Measurements from ENCODE around the gene GPR183. TPM values are rescaled to one million over a fixed set of nuclear protein-coding genes. Genes with fewer than 3 reads are reported as not detected.

The GPR183 gene
- total and polyA plus RNA-seq, 10 of the 15 experiments (the other 5 are each of a cell fraction or from before 2014, with no cell fraction given) = 134 to 669 (median 225) TPM

DNA sequence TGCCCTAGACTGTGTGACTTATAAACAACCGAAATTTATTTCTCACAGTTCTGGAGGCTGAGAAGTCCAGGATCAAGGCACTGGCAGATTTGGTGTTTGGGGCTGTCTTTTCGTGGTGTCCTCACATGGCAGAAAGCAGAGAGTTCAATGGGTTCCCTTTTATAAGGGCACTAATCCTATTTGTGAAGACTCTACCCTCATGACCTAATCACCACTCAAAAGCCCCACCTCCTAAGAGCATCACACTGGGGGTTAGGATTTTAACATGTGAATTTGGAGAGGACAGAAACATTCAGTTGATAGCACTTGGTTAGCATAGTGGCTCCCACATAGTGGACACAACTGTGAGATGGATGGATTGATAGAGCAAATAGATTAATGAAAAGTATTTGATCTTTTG, 27.6 kb downstream of the GPR183 start:
- CTCF ChIA-PET = interaction anchor here (1.5 to 6.7 kb wide), 5 partner anchors 9 to 157 kb away, joined by 4 to 54 read pairs (median 14); no protein-coding TSS in a partner anchor
- in situ Hi-C loops (cut with MboI) = no loop called here
- Histone ChIP-seq H3K4me1 (ENCODE audit: control insufficient read depth, insufficient read depth, low read length) (peaks cover 55% of the 10 kb centered on the region), H3K9ac (ENCODE audit: control insufficient read depth, insufficient read depth, low read length) (no peak overlapping the region), H3K36me3 (ENCODE audit: control insufficient read depth in 2 of 2, insufficient read depth in 2 of 2, low read length in 1 of 2) (no peaks in the 10 kb centered on the region; a peak in 2 of 4 replicates), H3K27me3 (replicated peaks in 1 of 2; ENCODE audit: control insufficient read depth in 2 of 2, insufficient read depth in 2 of 2, low read length in 1 of 2) (no peaks in the 10 kb centered on the region), H2AFZ (ENCODE audit: control insufficient read depth, low read depth, low read length) (no peak overlapping the region), H3K79me2 (ENCODE audit: control insufficient read depth, insufficient read depth, low read length) (peaks cover 10% of the 10 kb centered on the region), H3K4me3 (no peak overlapping the region), H3K9me3 (replicated peaks; ENCODE audit: control insufficient read depth, insufficient read depth, low read length) (no peaks in the 10 kb centered on the region), H4K20me1 (ENCODE audit: control insufficient read depth, insufficient read depth) (no peaks in the 10 kb centered on the region), H3K4me2 (ENCODE audit: control insufficient read depth, insufficient read depth) (no peak overlapping the region), H3K27ac (ENCODE audit: control insufficient read depth, insufficient read depth) (no peak overlapping the region)
- SMC1A ChIA-PET (ENCODE audit: uncharacterized antibody, unreplicated experiment) = interaction anchor here (0.9 to 8.5 kb wide), 6 partner anchors 9 to 156 kb away, joined by 3 to 132 read pairs (median 10); no protein-coding TSS in a partner anchor
- POLR2A ChIA-PET = interaction anchor here (1.6 kb wide), 1 partner anchor 9 kb away, joined by 5 read pairs; no protein-coding TSS in a partner anchor
- 100% methylated on average over 2 of the region's 2 CpGs for WGBS (ENCODE audit: insufficient coverage, insufficient replicate concordance, low lambda C conversion rate, missing lambda C conversion rate)
- no peak for DNase-seq (ENCODE audit: low read depth, low spot score)
- FAIRE-seq = no peak
- intact Hi-C loops (cut with micrococcal nuclease; ENCODE audit: unreplicated experiment) = loop anchor here (5.0 kb wide), 1 partner anchor 153 kb away; no protein-coding TSS in a partner anchor
- RAD21 ChIA-PET (ENCODE audit: unreplicated experiment) = interaction anchor here (1.0 to 7.9 kb wide), 6 partner anchors 10 to 156 kb away, joined by 3 to 106 read pairs (median 4); no protein-coding TSS in a partner anchor
- no peak for ATAC-seq
- TF ChIP-seq, protein P1, sequence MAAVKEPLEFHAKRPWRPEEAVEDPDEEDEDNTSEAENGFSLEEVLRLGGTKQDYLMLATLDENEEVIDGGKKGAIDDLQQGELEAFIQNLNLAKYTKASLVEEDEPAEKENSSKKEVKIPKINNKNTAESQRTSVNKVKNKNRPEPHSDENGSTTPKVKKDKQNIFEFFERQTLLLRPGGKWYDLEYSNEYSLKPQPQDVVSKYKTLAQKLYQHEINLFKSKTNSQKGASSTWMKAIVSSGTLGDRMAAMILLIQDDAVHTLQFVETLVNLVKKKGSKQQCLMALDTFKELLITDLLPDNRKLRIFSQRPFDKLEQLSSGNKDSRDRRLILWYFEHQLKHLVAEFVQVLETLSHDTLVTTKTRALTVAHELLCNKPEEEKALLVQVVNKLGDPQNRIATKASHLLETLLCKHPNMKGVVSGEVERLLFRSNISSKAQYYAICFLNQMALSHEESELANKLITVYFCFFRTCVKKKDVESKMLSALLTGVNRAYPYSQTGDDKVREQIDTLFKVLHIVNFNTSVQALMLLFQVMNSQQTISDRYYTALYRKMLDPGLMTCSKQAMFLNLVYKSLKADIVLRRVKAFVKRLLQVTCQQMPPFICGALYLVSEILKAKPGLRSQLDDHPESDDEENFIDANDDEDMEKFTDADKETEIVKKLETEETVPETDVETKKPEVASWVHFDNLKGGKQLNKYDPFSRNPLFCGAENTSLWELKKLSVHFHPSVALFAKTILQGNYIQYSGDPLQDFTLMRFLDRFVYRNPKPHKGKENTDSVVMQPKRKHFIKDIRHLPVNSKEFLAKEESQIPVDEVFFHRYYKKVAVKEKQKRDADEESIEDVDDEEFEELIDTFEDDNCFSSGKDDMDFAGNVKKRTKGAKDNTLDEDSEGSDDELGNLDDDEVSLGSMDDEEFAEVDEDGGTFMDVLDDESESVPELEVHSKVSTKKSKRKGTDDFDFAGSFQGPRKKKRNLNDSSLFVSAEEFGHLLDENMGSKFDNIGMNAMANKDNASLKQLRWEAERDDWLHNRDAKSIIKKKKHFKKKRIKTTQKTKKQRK (IDR thresholded peaks at IDR 0.05; ENCODE audit: low read depth, low read length) = no peak
- TF ChIP-seq, protein P2, sequence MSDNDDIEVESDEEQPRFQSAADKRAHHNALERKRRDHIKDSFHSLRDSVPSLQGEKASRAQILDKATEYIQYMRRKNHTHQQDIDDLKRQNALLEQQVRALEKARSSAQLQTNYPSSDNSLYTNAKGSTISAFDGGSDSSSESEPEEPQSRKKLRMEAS (IDR thresholded peaks at IDR 0.05; ENCODE audit: low read depth, low read length) = no peak
- TF ChIP-seq NRF1 (conservative IDR thresholded peaks at IDR 0.05; ENCODE audit: low read depth, low read length) (no peak), WRNIP1 (IDR thresholded peaks at IDR 0.05; ENCODE audit: borderline replicate concordance, low read depth, low read length) (no peak), GATAD2B (conservative IDR thresholded peaks at IDR 0.05; ENCODE audit: low read depth) (no peak), KAT2A (conservative IDR thresholded peaks at IDR 0.05; ENCODE audit: control insufficient read depth, low read depth, low read length) (no peak), HDAC2 (IDR thresholded peaks at IDR 0.05) (no peak), MXI1 (IDR thresholded peaks at IDR 0.05; ENCODE audit: low read depth, low read length) (no peak), ATF7 (IDR thresholded peaks at IDR 0.05; ENCODE audit: low read depth) (no peak), SMARCA5 (IDR thresholded peaks at IDR 0.05) (no peak), JUND (IDR thresholded peaks at IDR 0.05; ENCODE audit: low read depth, low read length) (no peak), TAF1 (IDR thresholded peaks at IDR 0.05; ENCODE audit: borderline replicate concordance, low read depth, low read length) (no peak), CBX3 (IDR thresholded peaks at IDR 0.05; ENCODE audit: borderline replicate concordance, low read depth) (no peak), NFYB (IDR thresholded peaks at IDR 0.05; ENCODE audit: insufficient read depth, low read depth, low read length) (no peak)
- TF ChIP-seq, protein P3, sequence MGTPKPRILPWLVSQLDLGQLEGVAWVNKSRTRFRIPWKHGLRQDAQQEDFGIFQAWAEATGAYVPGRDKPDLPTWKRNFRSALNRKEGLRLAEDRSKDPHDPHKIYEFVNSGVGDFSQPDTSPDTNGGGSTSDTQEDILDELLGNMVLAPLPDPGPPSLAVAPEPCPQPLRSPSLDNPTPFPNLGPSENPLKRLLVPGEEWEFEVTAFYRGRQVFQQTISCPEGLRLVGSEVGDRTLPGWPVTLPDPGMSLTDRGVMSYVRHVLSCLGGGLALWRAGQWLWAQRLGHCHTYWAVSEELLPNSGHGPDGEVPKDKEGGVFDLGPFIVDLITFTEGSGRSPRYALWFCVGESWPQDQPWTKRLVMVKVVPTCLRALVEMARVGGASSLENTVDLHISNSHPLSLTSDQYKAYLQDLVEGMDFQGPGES (IDR thresholded peaks at IDR 0.05) = no peak
- BruUV-seq (replicated peaks) = no TSS peak

Data from GM12878 (cell line).